GM18505 (cell line): ENCODE data around the gene GPR61.
A peak's percentile ranks its signal among the peaks of the same experiment; 100 is the strongest.

Source experiments
- ATAC-seq: cut with Tn5 transposase; IDR thresholded peaks from one replicate; pipeline ENCODE4 v1.9.1; 2021; ENCODE audit not compliant: unreplicated experiment
- POLR2A ChIP-seq: IDR thresholded peaks from 4 replicates; pipeline ENCODE4 v1.6.1; 2011; ENCODE audit warnings: borderline replicate concordance; ENCODE audit not compliant: insufficient read depth, insufficient read length; ENCODE audit errors: extremely low read depth

The GPR61 gene, protein sequence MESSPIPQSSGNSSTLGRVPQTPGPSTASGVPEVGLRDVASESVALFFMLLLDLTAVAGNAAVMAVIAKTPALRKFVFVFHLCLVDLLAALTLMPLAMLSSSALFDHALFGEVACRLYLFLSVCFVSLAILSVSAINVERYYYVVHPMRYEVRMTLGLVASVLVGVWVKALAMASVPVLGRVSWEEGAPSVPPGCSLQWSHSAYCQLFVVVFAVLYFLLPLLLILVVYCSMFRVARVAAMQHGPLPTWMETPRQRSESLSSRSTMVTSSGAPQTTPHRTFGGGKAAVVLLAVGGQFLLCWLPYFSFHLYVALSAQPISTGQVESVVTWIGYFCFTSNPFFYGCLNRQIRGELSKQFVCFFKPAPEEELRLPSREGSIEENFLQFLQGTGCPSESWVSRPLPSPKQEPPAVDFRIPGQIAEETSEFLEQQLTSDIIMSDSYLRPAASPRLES

DNA sequence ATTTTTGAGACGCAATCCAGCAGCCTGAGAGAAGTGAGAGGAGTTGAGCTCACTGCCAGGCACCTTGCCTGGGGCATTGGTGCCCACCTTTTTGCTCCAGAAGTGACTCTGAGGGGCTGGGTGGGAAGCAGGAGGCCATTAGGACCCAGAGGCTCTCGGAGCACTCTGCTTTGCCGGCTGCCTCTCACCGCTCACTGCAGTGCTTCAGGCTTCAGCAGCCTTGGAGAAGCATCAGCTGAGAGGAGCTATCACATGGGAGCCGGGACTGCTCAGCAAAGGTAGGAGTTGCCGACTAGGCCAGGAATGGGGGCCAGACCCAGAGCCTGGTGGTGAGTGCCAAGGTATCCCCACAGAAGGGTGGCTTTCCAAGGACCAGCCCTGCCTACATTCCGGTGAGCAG lies at the start of gene GPR61:
Gene GPR61 (plus strand): TSS at position 197 of the 400 bp plus-strand sequence. CDS start 3,151 bp downstream, outside the sequence.
- TF ChIP-seq POLR2A = no peak
- ATAC-seq = no peak

DNA sequence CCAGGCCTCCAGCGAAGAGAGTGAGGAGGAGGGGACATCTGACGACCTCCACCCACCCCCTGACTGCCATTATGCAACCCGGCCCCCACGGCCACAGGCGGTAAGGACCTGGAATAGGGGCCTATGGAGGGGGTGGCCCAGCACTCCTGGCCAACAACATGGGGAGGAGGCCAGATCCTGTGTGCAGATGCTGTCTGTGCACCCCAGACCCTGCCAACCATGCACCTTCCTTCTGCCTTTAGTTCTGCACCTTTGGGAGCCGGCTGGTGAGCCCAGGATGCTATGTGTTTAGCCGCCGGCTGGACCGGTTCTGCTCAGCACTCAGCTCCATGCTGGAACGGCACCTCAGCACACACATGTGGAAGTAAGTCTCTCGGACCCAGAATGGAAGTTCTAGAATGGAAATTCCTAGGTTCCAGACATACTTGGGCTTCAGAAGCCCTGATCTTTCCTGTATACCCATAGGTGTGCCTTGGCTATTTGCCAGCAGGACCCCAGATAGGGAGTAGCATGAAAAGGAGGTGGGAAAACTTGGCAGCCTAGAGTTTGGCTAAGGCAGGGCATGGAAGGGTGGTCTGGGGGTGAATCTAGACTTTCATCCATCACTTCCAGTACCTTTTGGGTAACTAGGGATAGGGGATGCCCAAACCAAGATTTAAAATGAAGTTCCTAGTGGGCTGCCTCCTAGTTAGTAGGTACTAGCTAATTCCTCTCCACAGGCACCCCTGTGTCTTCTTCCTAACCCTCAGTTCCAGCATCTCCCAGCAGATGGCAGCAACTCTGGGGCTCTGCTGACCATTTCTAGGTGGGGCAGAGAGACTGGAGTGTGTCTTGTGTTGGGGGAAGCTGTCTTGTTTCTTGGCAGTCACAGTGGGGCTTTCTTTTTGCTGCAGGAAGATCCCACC lies 49.4 kb upstream of the GPR61 start:
- no peak for TF ChIP-seq POLR2A
- no peak for ATAC-seq

DNA sequence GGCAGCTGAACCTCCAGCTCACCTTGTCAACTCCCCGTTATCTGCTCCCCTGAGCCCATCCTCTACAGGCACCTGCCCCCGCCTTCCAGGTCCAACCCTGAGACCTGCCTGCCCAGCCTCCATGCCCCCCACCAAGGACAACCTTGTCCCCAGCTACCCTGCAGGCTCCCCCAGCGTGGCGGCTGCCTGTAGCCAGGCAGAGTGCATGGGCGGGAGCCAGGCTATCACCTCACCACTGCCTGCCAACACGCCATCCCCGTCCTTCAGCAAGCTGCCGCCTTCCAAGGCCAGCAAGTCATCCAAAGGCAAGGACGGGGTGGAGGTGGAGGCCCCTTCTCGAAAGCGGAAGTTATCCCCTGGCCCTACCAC lies 48.8 kb upstream of the GPR61 start:
- ATAC-seq = no peak
- no peak for TF ChIP-seq POLR2A

DNA sequence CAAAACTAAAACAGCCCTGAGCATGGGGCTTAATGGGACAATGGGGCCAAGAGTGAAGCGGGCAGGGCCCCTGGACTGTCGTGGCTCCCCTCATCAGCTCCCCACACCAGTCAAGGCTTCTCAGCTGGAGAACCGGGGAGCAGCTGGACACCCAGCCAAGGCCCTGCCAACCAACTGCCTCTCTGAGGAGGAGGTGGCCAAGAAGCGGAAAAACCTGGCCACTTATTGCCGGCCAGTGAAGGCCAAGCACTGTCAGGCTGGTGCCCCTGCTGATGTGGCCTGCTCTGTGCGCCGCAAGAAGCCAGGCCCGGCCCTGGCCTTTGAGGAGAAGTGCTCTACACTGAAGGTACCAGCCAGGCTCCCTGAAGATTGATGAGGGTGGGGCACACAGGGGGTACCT lies 48.3 kb upstream of the GPR61 start:
- ATAC-seq = no peak
- no peak for TF ChIP-seq POLR2A

DNA sequence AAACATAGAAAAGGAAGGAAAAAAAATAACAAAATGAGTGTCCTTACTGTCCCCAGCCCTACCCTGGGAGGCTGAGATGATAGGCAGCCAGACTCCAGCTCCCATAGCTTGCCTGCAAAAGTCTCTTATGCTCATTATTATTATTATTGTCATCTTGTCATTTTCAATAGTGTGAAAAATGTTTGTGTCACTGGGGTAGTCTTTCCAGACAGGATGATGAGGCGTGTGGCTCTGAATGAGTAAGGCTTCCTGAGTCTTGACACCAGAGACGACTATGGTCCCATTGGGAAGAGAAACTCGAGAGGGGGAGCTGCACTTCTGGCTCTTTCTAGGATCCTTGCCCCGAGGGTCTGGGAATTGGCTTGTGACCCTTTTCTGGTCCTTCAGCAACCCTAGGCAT lies 46.9 kb upstream of the GPR61 start:
- no peak for ATAC-seq
- no peak for TF ChIP-seq POLR2A

DNA sequence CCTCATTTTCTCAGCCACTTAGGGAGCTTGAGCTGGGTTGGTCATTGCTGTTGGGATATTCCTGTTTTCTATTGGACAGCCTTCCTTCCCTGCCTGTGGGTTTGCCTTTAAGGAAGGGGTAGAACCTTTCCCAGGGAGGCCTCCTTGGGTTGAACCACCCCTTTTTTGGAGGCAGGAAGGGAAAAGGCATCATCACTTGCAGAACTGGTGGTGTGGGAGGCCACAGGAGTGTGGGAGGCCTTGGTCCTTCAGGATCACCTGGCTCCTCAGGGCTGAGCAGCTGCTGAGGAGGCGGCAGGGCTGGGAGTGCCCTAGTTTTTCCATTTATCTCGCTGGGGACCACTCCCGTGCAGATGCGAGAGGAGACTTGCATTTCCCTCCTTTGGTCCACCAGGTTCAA lies 46.4 kb upstream of the GPR61 start:
- no peak for ATAC-seq
- TF ChIP-seq POLR2A = no peak

DNA sequence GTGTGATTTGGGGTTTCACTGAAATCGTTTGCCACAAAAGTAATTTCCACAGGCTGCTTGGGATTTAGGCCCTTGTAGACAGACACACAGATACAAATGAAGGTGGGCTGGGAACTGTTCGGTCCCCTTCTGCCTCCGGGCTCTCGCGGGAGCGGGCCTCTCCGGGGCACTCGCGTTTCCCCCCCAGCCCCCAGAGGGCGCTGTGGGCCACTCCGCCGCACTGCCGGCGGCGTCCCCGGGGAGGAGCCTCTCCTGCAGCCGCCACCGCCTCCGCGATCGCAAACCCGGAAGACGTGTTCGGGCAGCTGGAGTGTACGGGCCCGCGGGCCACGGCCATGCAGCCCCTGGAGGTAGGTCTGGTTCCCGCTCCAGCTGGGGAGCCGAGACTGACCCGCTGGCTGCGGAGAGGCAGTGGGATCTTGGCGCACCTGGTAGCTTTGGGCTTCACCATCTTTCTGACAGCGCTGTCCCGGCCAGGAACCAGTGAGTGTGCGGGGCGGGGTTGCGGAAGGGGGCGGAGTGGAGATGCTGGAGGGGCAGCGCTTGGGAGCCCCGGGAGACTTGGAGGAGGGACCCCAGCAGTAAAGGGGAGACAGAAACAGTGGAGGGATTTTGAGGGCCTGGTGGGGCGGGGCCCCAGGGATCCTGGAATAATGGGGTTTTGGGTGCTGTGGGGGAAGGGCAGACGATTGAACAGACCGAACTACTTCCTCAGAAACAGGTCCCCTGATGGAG lies 45.7 kb upstream of the GPR61 start, which contains the start of gene CYB561D1:
Gene CYB561D1 (plus strand): TSS at position 290 of the 735 bp plus-strand sequence. CDS start 46 bp downstream, at position 336.
- peak; percentile 91 for TF ChIP-seq POLR2A
- ATAC-seq = peak; percentile 89

DNA sequence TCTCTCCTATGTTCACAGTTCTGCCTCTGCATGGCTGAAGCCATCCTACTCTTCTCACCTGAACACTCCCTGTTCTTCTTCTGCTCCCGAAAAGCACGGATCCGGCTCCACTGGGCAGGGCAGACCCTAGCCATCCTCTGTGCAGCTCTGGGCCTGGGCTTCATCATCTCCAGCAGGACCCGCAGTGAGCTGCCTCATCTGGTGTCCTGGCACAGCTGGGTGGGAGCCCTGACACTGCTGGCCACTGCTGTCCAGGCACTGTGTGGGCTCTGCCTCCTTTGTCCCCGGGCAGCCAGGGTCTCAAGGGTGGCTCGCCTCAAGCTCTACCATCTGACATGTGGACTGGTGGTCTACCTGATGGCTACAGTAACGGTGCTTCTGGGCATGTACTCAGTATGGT lies 43.9 kb upstream of the GPR61 start:
- no peak for TF ChIP-seq POLR2A
- ATAC-seq = no peak

DNA sequence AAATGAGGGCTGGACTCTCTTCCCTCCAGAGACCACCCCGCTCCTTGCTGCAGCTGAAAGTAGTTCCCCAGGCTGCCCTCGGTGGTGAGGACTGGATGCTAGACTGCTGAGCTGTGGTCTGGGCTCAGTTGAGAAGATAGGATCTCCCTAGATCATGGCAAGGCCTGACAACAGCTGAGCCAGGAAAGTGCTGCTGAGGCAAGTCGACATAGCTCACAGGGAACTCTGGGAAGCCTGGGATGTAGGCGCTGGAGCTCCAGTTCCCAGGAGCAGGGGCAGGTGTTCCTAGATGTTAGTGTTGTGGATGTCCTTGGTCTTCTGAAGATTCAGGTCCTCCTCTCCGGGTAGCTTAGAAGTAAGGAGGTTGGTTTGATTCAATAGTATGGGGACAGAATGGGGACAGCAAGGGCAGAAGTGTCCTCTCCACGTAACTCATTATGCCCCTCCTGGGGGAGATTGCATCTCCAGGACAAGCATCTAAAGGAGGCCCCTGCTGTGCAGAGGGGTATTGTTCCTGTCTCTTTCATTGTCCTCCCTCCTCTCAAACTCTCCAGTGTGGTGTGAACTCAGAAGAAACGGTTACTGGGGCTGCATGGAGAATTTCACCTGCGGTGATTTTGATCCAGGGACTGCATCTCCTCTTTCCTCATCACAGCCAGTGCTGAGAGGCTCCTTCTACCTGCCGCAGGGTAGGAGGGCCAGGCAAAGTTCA lies 42.1 kb upstream of the GPR61 start:
- no peak for ATAC-seq
- no peak for TF ChIP-seq POLR2A

DNA sequence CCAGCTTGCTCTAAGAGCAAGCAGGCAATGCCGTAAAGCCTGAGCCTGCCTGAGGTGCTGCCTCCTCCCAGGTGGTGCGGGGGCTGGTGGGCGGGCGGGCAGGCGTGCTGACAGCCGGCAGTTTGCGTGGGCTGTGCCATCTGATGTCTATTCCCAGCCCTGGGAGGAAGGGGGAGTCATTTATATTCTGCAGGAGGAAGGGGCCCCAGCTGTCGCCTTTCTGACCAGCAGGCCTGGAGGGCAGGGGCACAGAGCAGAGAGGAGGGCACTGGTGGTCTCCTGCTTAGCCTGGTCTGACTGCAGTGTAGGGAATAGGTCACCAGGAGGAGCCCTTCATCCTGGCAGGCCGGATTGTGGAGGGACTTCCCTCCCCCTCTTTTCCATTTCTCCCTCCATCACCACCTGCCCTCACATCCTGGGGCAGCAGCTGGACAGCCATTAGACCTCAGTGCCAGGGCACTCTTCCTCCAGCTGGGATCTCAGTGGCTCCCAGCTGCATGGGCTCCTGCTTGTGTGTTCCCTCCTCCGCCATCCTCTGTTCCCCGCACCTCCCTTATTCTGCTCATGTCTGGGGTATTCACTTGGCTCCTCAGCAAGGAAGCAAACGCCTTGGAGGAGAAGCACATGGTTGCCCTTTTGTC lies 41.4 kb upstream of the GPR61 start:
- no peak for ATAC-seq
- TF ChIP-seq POLR2A = no peak

DNA sequence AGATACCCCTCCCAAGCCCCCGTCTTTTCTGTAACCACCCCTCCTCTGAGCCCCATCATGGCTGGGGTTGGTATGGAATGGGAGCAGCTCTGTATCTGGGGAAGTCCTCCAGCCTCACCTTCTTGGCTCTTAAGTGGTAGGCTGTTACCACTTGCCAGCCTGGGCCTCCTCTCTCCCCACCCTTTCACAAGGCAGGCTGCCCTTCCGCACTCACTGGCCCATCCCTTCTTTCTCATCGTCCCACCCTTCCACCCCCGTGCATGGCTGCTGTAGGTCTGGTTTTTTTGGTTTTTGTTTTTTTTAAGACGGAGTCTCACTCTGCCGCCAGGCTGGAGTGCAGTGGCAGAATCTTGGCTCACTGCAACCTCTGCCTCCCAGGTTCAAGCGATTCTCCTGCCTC lies 40.6 kb upstream of the GPR61 start:
- no peak for TF ChIP-seq POLR2A

More for the DNA sequence above, 40.6 kb upstream of the GPR61 start:
- ATAC-seq = no peak
